ENCODE results near the gene STX2. TPM values are rescaled to one million over a fixed set of nuclear protein-coding genes. Genes with fewer than 3 reads are reported as not detected.
A peak's percentile ranks its signal among the peaks of the same experiment; 100 is the strongest.

STX2 gene
- total and polyA plus RNA-seq, 2 experiments from 2014 or later = 16.4 to 35.4 TPM

DNA sequence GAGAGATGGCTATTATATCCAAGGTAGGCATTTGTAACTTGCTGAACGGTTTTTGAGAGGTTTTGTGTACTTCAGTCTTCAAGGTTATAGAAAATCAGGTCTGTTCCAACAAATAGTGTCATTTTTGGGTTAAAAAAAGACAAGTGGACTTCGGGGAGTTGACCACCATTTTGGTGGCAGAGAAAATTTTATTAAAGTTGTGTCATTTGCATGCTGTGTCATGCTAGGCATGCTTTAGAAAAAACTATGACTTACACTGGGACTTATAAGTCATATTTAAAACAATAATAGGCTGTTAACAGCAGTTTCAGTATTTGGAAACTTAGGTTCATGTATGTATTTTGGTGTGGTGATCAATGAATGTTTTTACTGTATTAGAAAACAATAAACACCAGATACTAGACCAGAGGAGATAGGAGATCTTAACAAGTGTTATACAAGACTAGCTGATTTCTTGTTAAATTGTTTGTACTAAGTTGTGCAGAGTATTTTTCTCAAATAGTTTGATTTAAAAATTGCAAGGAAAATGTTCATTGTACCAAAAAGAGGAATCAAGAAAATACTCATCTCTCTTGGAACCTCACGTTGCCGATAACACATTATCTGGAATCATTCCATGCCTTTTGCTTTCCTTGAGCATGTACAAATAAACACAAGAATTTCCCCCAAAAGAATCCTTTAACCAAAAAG lies 34.2 kb upstream of the STX2 start (continued):
- no peak for TF ChIP-seq EZH2 (IDR thresholded peaks at IDR 0.05; ENCODE audit: low read depth, unreplicated experiment)
- TF ChIP-seq, protein P1, sequence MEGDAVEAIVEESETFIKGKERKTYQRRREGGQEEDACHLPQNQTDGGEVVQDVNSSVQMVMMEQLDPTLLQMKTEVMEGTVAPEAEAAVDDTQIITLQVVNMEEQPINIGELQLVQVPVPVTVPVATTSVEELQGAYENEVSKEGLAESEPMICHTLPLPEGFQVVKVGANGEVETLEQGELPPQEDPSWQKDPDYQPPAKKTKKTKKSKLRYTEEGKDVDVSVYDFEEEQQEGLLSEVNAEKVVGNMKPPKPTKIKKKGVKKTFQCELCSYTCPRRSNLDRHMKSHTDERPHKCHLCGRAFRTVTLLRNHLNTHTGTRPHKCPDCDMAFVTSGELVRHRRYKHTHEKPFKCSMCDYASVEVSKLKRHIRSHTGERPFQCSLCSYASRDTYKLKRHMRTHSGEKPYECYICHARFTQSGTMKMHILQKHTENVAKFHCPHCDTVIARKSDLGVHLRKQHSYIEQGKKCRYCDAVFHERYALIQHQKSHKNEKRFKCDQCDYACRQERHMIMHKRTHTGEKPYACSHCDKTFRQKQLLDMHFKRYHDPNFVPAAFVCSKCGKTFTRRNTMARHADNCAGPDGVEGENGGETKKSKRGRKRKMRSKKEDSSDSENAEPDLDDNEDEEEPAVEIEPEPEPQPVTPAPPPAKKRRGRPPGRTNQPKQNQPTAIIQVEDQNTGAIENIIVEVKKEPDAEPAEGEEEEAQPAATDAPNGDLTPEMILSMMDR (conservative IDR thresholded peaks at IDR 0.05; ENCODE audit: low read depth in 2 of 2) = no peak

DNA sequence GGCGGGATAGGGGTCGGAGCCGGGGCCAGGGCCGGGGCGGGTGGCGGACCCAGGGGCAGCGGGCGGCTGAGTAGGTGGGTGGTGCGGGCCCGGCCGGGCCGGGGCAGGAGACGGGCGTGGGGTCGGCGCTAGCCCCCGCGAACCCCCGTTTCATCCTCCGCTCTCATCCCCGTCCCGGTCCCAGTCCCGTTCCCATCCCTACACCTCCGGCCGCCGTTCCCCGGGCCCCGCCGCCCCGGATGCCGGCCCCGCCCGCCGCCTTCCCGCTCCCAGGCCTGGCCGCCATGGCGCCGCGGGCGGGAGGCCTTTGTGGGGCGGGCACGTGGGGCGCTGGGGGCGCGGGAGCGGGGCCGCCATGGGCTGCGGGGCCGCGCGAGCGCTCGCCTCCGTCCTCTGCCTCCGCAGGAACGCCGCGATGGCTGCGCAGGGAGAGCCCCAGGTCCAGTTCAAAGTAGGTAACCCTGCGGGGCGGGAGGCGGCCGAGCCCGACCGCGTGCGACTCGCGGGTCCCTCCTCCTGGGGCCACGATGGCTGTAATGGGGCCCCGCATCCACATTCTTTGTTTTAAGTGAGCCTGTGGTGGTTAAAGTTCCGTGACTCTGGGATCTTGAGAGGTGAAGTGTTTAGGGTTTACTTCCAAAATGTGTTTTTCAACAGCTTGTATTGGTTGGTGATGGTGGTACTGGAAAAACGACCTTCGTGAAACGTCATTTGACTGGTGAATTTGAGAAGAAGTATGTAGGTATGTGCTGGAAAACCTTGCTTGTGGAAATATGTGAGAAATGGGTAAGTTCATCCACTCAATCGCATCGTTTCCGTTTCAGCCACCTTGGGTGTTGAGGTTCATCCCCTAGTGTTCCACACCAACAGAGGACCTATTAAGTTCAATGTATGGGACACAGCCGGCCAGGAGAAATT lies 33.4 kb upstream of the STX2 start:
- Histone ChIP-seq H3K4me3 (peak overlapping the region; percentile 85), H3K9me2 (ENCODE audit: insufficient read depth) (no peaks in the 10 kb centered on the region), H3K27ac (ENCODE audit: low read depth) (peak overlapping the region; percentile 85), H3F3A (replicated peaks; ENCODE audit: low read depth) (peaks cover 49% of the 10 kb centered on the region), H3K79me2 (replicated peaks; ENCODE audit: insufficient read depth) (peaks cover 33% of the 10 kb centered on the region), H4K20me1 (replicated peaks; ENCODE audit: insufficient read depth) (peaks cover 34% of the 10 kb centered on the region), H3K4me1 (ENCODE audit: insufficient read depth) (peaks cover 37% of the 10 kb centered on the region), H2AFZ (no peak overlapping the region), H3K4me2 (peak overlapping the region; percentile 85), H3K36me3 (ENCODE audit: insufficient read depth) (peaks cover 46% of the 10 kb centered on the region), H3K27me3 (ENCODE audit: insufficient read depth) (no peaks in the 10 kb centered on the region)
- Mint-ChIP-seq H3K4me3 (peak overlapping the region; percentile 96), H3K4me1 (peaks cover 47% of the 10 kb centered on the region), H3K27me3 (ENCODE audit: insufficient read depth, low read depth, poor library complexity) (peaks cover 14% of the 10 kb centered on the region), H3K9me3 (0 out of 3 replicates have a peak, but pooled peaks cover 4% of the 10 kb centered on the region), H3K27ac (peak overlapping the region; percentile 99), H3K36me3 (ENCODE audit: low read depth) (peaks cover 50% of the 10 kb centered on the region)
- ATAC-seq (peak; percentile 6; the same call in 2 of the 3 replicates), DNase-seq (ENCODE audit: low spot score) (peak; percentile 34)
- 0 out of 2 replicates have a peak, but pooled peaks have one; percentile 9 for TF ChIP-seq CREB1 (CRISPR knock-in tag; IDR thresholded peaks at IDR 0.05; ENCODE audit: low read depth)
- TF ChIP-seq, protein P1 (conservative IDR thresholded peaks at IDR 0.05; ENCODE audit: low read depth in 2 of 2) = no peak

Data from GM23338 (cell line).